ENCODE results near the gene HOXD10.

The HOXD10 gene

GRCh38 chr2:176151442-176152287, 35.1 kb downstream of the HOXD10 start, which contains the start of gene HOXD4:
Gene HOXD4 (plus strand): TSS chr2:176151550. CDS start chr2:176151634, 84 bp downstream.
- no peak for DNase-seq (ENCODE audit: low spot score)

GRCh38 chr2:176152350-176153181, 36.0 kb downstream of the HOXD10 start:
- no peak for DNase-seq (ENCODE audit: low spot score)

GRCh38 chr2:176154576-176155252, 38.1 kb downstream of the HOXD10 start:
- no peak for DNase-seq (ENCODE audit: low spot score)

- DNase-seq (ENCODE audit: low spot score): no peak
These were observed 38.9 kb downstream of the HOXD10 start for GRCh38 chr2:176155356-176156044.

- no peak for DNase-seq (ENCODE audit: low spot score)
These were observed 39.8 kb downstream of the HOXD10 start for GRCh38 chr2:176156301-176156806.

GRCh38 chr2:176156807-176157498, 40.4 kb downstream of the HOXD10 start, which contains the start of gene HOXD3:
Gene HOXD3 (plus strand): TSS chr2:176157307. CDS start chr2:176169115, 11,808 bp downstream.
- DNase-seq (ENCODE audit: low spot score): peak; percentile 34

- peak; percentile 54 for DNase-seq (ENCODE audit: low spot score)
These were observed 41.1 kb downstream of the HOXD10 start for GRCh38 chr2:176157499-176158185.

- DNase-seq (ENCODE audit: low spot score): peak; percentile 32
These were observed 41.6 kb downstream of the HOXD10 start for GRCh38 chr2:176158186-176158591.

- no peak for DNase-seq (ENCODE audit: low spot score)
These were observed 42.5 kb downstream of the HOXD10 start for GRCh38 chr2:176158855-176159662.

GRCh38 chr2:176159663-176160250, 43.2 kb downstream of the HOXD10 start:
- no peak for DNase-seq (ENCODE audit: low spot score)

GRCh38 chr2:176160251-176160985, 43.8 kb downstream of the HOXD10 start:
- no peak for DNase-seq (ENCODE audit: low spot score)

- no peak for DNase-seq (ENCODE audit: low spot score)
These were observed 44.6 kb downstream of the HOXD10 start for GRCh38 chr2:176160986-176161824.

GRCh38 chr2:176161825-176162626, 45.4 kb downstream of the HOXD10 start:
- no peak for DNase-seq (ENCODE audit: low spot score)

GRCh38 chr2:176162911-176163671, 46.5 kb downstream of the HOXD10 start:
- no peak for DNase-seq (ENCODE audit: low spot score)

- no peak for DNase-seq (ENCODE audit: low spot score)
These were observed 47.1 kb downstream of the HOXD10 start for GRCh38 chr2:176163672-176164056.

- no peak for DNase-seq (ENCODE audit: low spot score)
These were observed 47.6 kb downstream of the HOXD10 start for GRCh38 chr2:176164201-176164600.

All from RKO (cell line).